ENCODE results near the gene MFF.

DNA sequence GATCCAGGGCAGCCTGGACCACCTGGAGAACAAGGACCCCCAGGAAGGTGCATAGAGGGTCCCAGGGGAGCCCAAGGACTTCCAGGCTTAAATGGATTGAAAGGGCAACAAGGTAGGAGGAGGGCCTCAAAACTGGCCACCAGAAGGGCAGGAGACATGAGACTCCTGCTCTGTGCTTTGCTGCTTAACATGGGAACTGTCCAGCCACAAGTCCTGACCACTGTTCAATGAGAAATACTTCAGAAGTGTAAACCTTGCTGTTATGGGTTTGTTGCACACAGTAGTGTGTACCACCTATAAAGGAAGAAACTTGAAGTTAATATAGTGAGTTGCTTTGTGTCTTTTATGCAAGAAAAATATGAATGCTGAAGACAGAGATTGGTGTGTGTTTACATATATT lies 44.2 kb upstream of the MFF start:
- TF ChIP-seq, protein P1, sequence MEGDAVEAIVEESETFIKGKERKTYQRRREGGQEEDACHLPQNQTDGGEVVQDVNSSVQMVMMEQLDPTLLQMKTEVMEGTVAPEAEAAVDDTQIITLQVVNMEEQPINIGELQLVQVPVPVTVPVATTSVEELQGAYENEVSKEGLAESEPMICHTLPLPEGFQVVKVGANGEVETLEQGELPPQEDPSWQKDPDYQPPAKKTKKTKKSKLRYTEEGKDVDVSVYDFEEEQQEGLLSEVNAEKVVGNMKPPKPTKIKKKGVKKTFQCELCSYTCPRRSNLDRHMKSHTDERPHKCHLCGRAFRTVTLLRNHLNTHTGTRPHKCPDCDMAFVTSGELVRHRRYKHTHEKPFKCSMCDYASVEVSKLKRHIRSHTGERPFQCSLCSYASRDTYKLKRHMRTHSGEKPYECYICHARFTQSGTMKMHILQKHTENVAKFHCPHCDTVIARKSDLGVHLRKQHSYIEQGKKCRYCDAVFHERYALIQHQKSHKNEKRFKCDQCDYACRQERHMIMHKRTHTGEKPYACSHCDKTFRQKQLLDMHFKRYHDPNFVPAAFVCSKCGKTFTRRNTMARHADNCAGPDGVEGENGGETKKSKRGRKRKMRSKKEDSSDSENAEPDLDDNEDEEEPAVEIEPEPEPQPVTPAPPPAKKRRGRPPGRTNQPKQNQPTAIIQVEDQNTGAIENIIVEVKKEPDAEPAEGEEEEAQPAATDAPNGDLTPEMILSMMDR (IDR thresholded peaks at IDR 0.05), result no peak
- TF ChIP-seq EZH2 (IDR thresholded peaks at IDR 0.05), result no peak
- no peak for TF ChIP-seq EZH2phosphoT487 (IDR thresholded peaks at IDR 0.05)

All from neural progenitor cell (in vitro differentiated cells).